C4-2B (cell line): ENCODE measurements around the gene HBA2.
"Not testable (repeated sequence)": the region's sequence is repeated elsewhere in the genome, so short reads cannot be mapped to it uniquely, and the experiment has no call there.

Experiments
- ZFX ChIP-seq: fragments of 450-650 bp; IDR thresholded peaks from 2 replicates; pipeline ENCODE4 v1.6.1; 2017
- TF ChIP-seq, protein P1 (sequence below): fragments of 450-650 bp; conservative IDR thresholded peaks from 2 replicates; pipeline ENCODE4 v1.5.1; 2017; ENCODE audit warnings: mild to moderate bottlenecking

DNA sequence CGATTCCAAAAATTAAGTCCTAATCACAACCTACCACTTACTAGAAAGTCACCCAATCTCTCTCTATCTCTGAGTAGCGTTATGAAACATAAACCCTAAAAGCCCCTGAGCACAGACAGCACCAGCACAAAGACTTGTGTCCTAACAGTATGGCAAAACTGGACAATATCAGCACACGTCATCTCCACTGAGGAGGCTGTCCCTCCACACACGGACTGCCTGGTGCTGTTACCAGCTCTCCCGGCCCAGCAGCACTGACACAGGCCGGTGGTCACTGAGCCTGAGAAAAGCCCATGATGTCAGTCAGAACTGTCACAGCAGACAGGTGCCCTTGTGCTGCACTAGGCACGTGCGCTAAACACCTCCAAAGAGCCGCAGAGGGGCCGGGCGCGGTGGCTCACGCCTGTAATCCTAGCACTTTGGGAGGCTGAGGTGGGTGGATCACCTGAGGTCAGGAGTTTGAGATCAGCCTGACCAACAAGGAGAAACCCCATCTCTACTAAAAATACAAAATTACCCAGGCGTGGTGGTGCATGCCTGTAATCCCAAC is 39.0 kb downstream of the HBA2 start:
- TF ChIP-seq, protein P1, sequence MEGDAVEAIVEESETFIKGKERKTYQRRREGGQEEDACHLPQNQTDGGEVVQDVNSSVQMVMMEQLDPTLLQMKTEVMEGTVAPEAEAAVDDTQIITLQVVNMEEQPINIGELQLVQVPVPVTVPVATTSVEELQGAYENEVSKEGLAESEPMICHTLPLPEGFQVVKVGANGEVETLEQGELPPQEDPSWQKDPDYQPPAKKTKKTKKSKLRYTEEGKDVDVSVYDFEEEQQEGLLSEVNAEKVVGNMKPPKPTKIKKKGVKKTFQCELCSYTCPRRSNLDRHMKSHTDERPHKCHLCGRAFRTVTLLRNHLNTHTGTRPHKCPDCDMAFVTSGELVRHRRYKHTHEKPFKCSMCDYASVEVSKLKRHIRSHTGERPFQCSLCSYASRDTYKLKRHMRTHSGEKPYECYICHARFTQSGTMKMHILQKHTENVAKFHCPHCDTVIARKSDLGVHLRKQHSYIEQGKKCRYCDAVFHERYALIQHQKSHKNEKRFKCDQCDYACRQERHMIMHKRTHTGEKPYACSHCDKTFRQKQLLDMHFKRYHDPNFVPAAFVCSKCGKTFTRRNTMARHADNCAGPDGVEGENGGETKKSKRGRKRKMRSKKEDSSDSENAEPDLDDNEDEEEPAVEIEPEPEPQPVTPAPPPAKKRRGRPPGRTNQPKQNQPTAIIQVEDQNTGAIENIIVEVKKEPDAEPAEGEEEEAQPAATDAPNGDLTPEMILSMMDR = not testable (repeated sequence)
- TF ChIP-seq ZFX = not testable (repeated sequence)
